GM12878 (cell line): ENCODE data around the gene ADRB1. TPM values are rescaled to one million over a fixed set of nuclear protein-coding genes. Genes with fewer than 3 reads are reported as not detected.

Experiments
- ATAC-seq: fragments of 200-7000 bp; cut with Tn5 transposase; 3 replicates; pipeline ENCODE4 v1.9.1; 2020; ENCODE audit warnings: mild to moderate bottlenecking, moderate library complexity
- BruUV-seq: library from RNA; stranded (reverse); fragments of 400-500 nt; replicated peaks from 2 replicates; lab custom pipeline; 2021; lab: Mats Ljungman, UMichigan
- CTCF ChIA-PET: fragments of 300-600 bp; sonication (Branson Sonifier 250); formaldehyde crosslinking; extraction: SDS; loops from one replicate; lab custom pipeline; 2021; ENCODE audit warnings: inconsistent platforms; lab: Yijun Ruan, JAX
- POLR2A ChIA-PET: fragments of 350-600 bp; formaldehyde crosslinking; extraction: SDS; loops from one replicate; lab custom pipeline; 2021; ENCODE audit warnings: inconsistent platforms; lab: Charles Lee
- RAD21 ChIA-PET: fragments of 300-600 bp; sonication (Branson Sonifier 250); formaldehyde crosslinking; loops from one replicate; lab custom pipeline; 2023; ENCODE audit warnings: antibody characterized with exemption; ENCODE audit not compliant: unreplicated experiment; lab: Charles Lee
- SMC1A ChIA-PET: fragments of 300-600 bp; sonication (Branson Sonifier 250); formaldehyde crosslinking; loops from one replicate; lab custom pipeline; 2023; ENCODE audit not compliant: unreplicated experiment, uncharacterized antibody; lab: Charles Lee
- DNase-seq: peaks from one replicate; pipeline ENCODE4 v3.0.0-alpha.2; 2011; ENCODE audit warnings: low read depth, low spot score
- FAIRE-seq: peaks from 3 replicates; lab custom pipeline; 2011; peaks lifted over from hg19 to GRCh38; lab: Jason Lieb, UNC
- H2AFZ ChIP-seq: 2 replicates; pipeline ENCODE4 v1.6.0; 2011; ENCODE audit warnings: low read depth, low read length, control low read depth; ENCODE audit not compliant: control insufficient read depth
- H3K27ac ChIP-seq: 2 replicates; pipeline ENCODE4 v1.5.1; 2011; ENCODE audit warnings: control low read depth; ENCODE audit not compliant: control insufficient read depth, insufficient read depth
- H3K27me3 ChIP-seq, 2 experiments: replicated peaks in 1 of 2; 2 replicates each; pipeline versions ENCODE4 v1.6.0 to v1.6.1; 2011; ENCODE audit warnings: low read length in 1 of 2; ENCODE audit not compliant: control insufficient read depth in 2 of 2, insufficient read depth in 2 of 2
- H3K36me3 ChIP-seq, 2 experiments: 2 replicates each; pipeline ENCODE4 v1.5.1; 2011; ENCODE audit warnings: low read length in 1 of 2; ENCODE audit not compliant: control insufficient read depth in 2 of 2, insufficient read depth in 2 of 2
- H3K4me1 ChIP-seq: 2 replicates; pipeline ENCODE4 v1.6.1; 2011; ENCODE audit warnings: mild to moderate bottlenecking, low read length, moderate library complexity, mixed read lengths; ENCODE audit not compliant: control insufficient read depth, insufficient read depth
- H3K4me2 ChIP-seq: 2 replicates; pipeline ENCODE4 v1.6.0; 2011; ENCODE audit warnings: control low read depth; ENCODE audit not compliant: control insufficient read depth, insufficient read depth
- H3K4me3 ChIP-seq: fragments of 200-600 bp; sonication (generic); 2 replicates; pipeline ENCODE4 v1.5.1; 2016
- H3K79me2 ChIP-seq: 2 replicates; pipeline ENCODE4 v1.6.0; 2011; ENCODE audit warnings: low read length; ENCODE audit not compliant: control insufficient read depth, insufficient read depth
- H3K9ac ChIP-seq: 2 replicates; pipeline ENCODE4 v1.8.0; 2011; ENCODE audit warnings: low read length, control low read depth, mixed read lengths; ENCODE audit not compliant: control insufficient read depth, insufficient read depth
- H3K9me3 ChIP-seq: replicated peaks from 3 replicates; pipeline ENCODE4 v1.5.1; 2011; ENCODE audit warnings: mild to moderate bottlenecking, low read length; ENCODE audit not compliant: control insufficient read depth, insufficient read depth
- H4K20me1 ChIP-seq: 2 replicates; pipeline ENCODE4 v1.6.0; 2011; ENCODE audit not compliant: control insufficient read depth, insufficient read depth
- ATF7 ChIP-seq: fragments of 450-650 bp; IDR thresholded peaks from 2 replicates; pipeline ENCODE4 v1.6.1; 2016; ENCODE audit warnings: low read depth, mild to moderate bottlenecking
- BRCA1 ChIP-seq: IDR thresholded peaks from 2 replicates; pipeline ENCODE4 v1.6.1; 2011; ENCODE audit warnings: low read depth, low read length, improper control_type of control experiment
- CBFB ChIP-seq: IDR thresholded peaks from 2 replicates; pipeline ENCODE4 v1.6.1; 2016; ENCODE audit warnings: antibody characterized with exemption, low read depth
- CEBPB ChIP-seq, 2 experiments: fragments of 150-350 bp in 1 of 2; IDR thresholded peaks; 2 replicates each; pipeline ENCODE4 v1.6.1; 2012 to 2014; ENCODE audit warnings: low read depth in 2 of 2, low read length in 2 of 2, borderline replicate concordance in 1 of 2, inconsistent platforms in 1 of 2
- CHD2 ChIP-seq: IDR thresholded peaks from 2 replicates; pipeline ENCODE4 v1.6.1; 2011; ENCODE audit warnings: low read depth, low read length, improper control_type of control experiment, borderline replicate concordance
- EGR1 ChIP-seq, 2 experiments: IDR thresholded peaks; 1 replicate in 1 of 2; 2 replicates in 1 of 2; pipeline ENCODE4 v1.6.1; 2011 to 2012; ENCODE audit warnings: low read depth in 2 of 2, low read length in 2 of 2, borderline replicate concordance in 1 of 2, mild to moderate bottlenecking in 1 of 2, moderate library complexity in 1 of 2
- IKZF1 ChIP-seq: fragments of 450-650 bp; conservative IDR thresholded peaks from 2 replicates; pipeline ENCODE4 v1.6.1; 2017; ENCODE audit warnings: antibody characterized with exemption, mild to moderate bottlenecking
- IRF5 ChIP-seq: fragments of 450-650 bp; IDR thresholded peaks from 2 replicates; pipeline ENCODE4 v1.6.1; 2017; ENCODE audit warnings: borderline replicate concordance
- MAX ChIP-seq: IDR thresholded peaks from 2 replicates; pipeline ENCODE4 v1.6.1; 2012; ENCODE audit warnings: low read depth, low read length, improper control_type of control experiment
- MYC ChIP-seq: IDR thresholded peaks from 2 replicates; pipeline ENCODE4 v1.6.1; 2011; ENCODE audit warnings: mild to moderate bottlenecking, low read length, moderate library complexity, inconsistent platforms; ENCODE audit not compliant: insufficient read depth, insufficient replicate concordance, insufficient read length, severe bottlenecking
- NFYB ChIP-seq: IDR thresholded peaks from 2 replicates; pipeline ENCODE4 v1.6.1; 2011; ENCODE audit warnings: low read depth, mild to moderate bottlenecking, low read length, improper control_type of control experiment, moderate library complexity; ENCODE audit not compliant: insufficient read depth
- RCOR1 ChIP-seq: conservative IDR thresholded peaks from 2 replicates; pipeline ENCODE4 v1.6.1; 2012; ENCODE audit warnings: low read depth, low read length, improper control_type of control experiment
- SREBF2 ChIP-seq: IDR thresholded peaks from 2 replicates; pipeline ENCODE4 v1.6.1; 2012; ENCODE audit warnings: mild to moderate bottlenecking, low read length
- STAT1 ChIP-seq: fragments of 450-650 bp; conservative IDR thresholded peaks from 2 replicates; pipeline ENCODE4 v1.6.1; 2014; ENCODE audit warnings: antibody characterized with exemption, mild to moderate bottlenecking
- WRNIP1 ChIP-seq: IDR thresholded peaks from 2 replicates; pipeline ENCODE4 v1.6.1; 2011; ENCODE audit warnings: low read depth, low read length, improper control_type of control experiment, borderline replicate concordance
- ZNF274 ChIP-seq: IDR thresholded peaks from one replicate; pipeline ENCODE4 v1.8.0; 2011; ENCODE audit not compliant: insufficient read length, insufficient read depth
- ZZZ3 ChIP-seq: IDR thresholded peaks from 2 replicates; pipeline ENCODE4 v1.6.1; 2011; ENCODE audit warnings: low read depth; ENCODE audit not compliant: control insufficient read depth, insufficient read length
- WGBS: methylation state at CpG from one replicate; pipeline ENCODE4 v1.1.6; 2016; ENCODE audit warnings: low lambda C conversion rate; ENCODE audit not compliant: insufficient replicate concordance, insufficient coverage; ENCODE audit errors: missing lambda C conversion rate; 5-methylcytosine and 5-hydroxymethylcytosine counted together
- in situ Hi-C: fragments of 300-500 bp; cut with MboI; formaldehyde crosslinking; loops from 9 replicates; pipeline ENCODE4 v1.14.3; 2018; ENCODE audit warnings: mixed read lengths
- intact Hi-C: fragments of 100-400 bp; cut with micrococcal nuclease; formaldehyde crosslinking; loops from one replicate; pipeline ENCODE4 v1.14.2; 2022; ENCODE audit not compliant: unreplicated experiment
- polyA plus RNA-seq, 11 experiments: library from polyadenylated mRNA; depleted of rRNA in 4 of 11; unstranded in 6 of 11; stranded (reverse) in 5 of 11; fragments of >200 nt; fragmentation: Nextera tagmentation in 4 of 11; fragmentation: Illumina TruSeq in 1 of 11; extraction: Ambion mirVana in 4 of 11; extraction: Trizol in 1 of 11; gene quantifications; 1 replicate in 1 of 11; 2 replicates in 10 of 11; pipeline versions ENCODE4 v1.2.1 to v1.2.3, GENCODE V29; 2011 to 2016; ENCODE audit warnings: inconsistent platforms in 2 of 11, missing spikeins in 2 of 11, low read depth in 1 of 11
- total RNA-seq, 4 experiments: library from RNA; depleted of rRNA in 3 of 4; stranded (reverse); fragments of >200 nt in 3 of 4; fragmentation: Illumina TruSeq in 1 of 4; extraction: Trizol in 1 of 4; gene quantifications; 2 replicates each; pipeline versions ENCODE4 v1.2.1 to v1.2.3, GENCODE V29; 2013 to 2021
- TF ChIP-seq, protein P1 (sequence below): IDR thresholded peaks from 2 replicates; pipeline ENCODE4 v1.6.1; 2012; ENCODE audit warnings: low read length, inconsistent platforms

Gene ADRB1
- total and polyA plus RNA-seq, 10 of the 15 experiments (the other 5 are each of a cell fraction or from before 2014, with no cell fraction given), result 0.26 to 4.5 (median 1.1) TPM

- no peak overlapping the region for H3K27ac ChIP-seq
- H3K27me3 ChIP-seq, result no peaks in the 10 kb centered on the region
- ATAC-seq, result peak; percentile 63
- DNase-seq, result no peak
- no peaks in the 10 kb centered on the region for H4K20me1 ChIP-seq
- no peaks in the 10 kb centered on the region for H3K79me2 ChIP-seq
- intact Hi-C loops, result no loop called here
- in situ Hi-C loops, result no loop called here
- BruUV-seq, result no TSS peak
- no peaks in the 10 kb centered on the region for H3K4me1 ChIP-seq
- no peaks in the 10 kb centered on the region for H3K36me3 ChIP-seq
- CTCF ChIA-PET, result interaction anchor here (0.5 to 1.2 kb wide), 3 partner anchors 9 to 51 kb away, joined by 3 read pairs; no protein-coding TSS in a partner anchor
- no peak for FAIRE-seq
- no peak overlapping the region for H3K4me3 ChIP-seq
- no peak overlapping the region for H3K4me2 ChIP-seq
- no peaks in the 10 kb centered on the region for H3K9me3 ChIP-seq
- RAD21 ChIA-PET, result no interaction called here
- 64% methylated on average over 7 of the region's 7 CpGs for WGBS
- H2AFZ ChIP-seq, result no peak overlapping the region
- POLR2A ChIA-PET, result no interaction called here
- SMC1A ChIA-PET, result no interaction called here
- no peak overlapping the region for H3K9ac ChIP-seq
- TF ChIP-seq RCOR1 (no peak), ZNF274 (no peak), CEBPB (IDR thresholded peaks at IDR 0.05; ENCODE audit: borderline replicate concordance in 1 of 2, low read depth in 2 of 2, low read length in 2 of 2) (no peak), STAT1 (no peak), MAX (no peak), CBFB (no peak), ATF7 (no peak), NFYB (no peak), CHD2 (no peak), SREBF2 (no peak), EGR1 (IDR thresholded peaks at IDR 0.05; ENCODE audit: borderline replicate concordance in 1 of 2, low read depth in 2 of 2, low read length in 2 of 2) (no peak), IRF5 (no peak), ZZZ3 (no peak), IKZF1 (no peak), WRNIP1 (no peak), MYC (no peak), BRCA1 (no peak)
- TF ChIP-seq, protein P1, sequence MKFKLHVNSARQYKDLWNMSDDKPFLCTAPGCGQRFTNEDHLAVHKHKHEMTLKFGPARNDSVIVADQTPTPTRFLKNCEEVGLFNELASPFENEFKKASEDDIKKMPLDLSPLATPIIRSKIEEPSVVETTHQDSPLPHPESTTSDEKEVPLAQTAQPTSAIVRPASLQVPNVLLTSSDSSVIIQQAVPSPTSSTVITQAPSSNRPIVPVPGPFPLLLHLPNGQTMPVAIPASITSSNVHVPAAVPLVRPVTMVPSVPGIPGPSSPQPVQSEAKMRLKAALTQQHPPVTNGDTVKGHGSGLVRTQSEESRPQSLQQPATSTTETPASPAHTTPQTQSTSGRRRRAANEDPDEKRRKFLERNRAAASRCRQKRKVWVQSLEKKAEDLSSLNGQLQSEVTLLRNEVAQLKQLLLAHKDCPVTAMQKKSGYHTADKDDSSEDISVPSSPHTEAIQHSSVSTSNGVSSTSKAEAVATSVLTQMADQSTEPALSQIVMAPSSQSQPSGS, result no peak
Observed at GRCh38 chr10:114002422-114002821, 41.2 kb upstream of the ADRB1 start.
